Measurements from ENCODE around the gene ZNF654. TPM values are rescaled to one million over a fixed set of nuclear protein-coding genes. Genes with fewer than 3 reads are reported as not detected.

The ZNF654 gene
- total RNA-seq, 1 donor from 2014 or later, result 22.5 TPM

- intact Hi-C loops (cut with micrococcal nuclease), result loop anchor here (2.0 kb wide), 1 partner anchor 27 kb away; no protein-coding TSS in a partner anchor
Measured at GRCh38 chr3:88058306-88058580, 812 bp upstream of the ZNF654 start.

GRCh38 chr3:88059380-88060170 is 520 bp downstream of the ZNF654 start:
- intact Hi-C loops (cut with micrococcal nuclease), result loop anchor here (1.0 to 2.0 kb wide), 10 partner anchors 8 to 832 kb away; partner anchors contain the start of genes C3orf38 and CHMP2B

DNA sequence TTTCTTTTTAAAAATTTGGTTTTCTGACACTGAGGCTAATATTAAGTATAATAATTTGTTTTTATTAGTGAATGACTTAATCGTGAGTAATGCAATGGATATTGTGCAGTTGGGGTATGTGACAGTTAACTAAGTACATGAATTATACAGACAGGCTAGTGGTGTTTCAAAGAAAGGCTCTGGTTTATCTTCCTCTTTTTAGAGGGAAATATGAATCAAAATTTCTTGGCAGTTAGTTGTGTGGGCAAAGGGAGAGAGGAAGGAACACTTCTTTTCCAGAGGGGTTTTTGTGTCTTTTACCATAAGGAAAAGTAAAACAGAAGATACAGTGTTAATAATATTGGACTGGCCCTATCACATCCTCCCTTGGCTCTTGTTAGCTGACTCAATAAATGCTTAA is 2.7 kb downstream of the ZNF654 start:
- intact Hi-C loops (cut with micrococcal nuclease), result no loop called here

DNA sequence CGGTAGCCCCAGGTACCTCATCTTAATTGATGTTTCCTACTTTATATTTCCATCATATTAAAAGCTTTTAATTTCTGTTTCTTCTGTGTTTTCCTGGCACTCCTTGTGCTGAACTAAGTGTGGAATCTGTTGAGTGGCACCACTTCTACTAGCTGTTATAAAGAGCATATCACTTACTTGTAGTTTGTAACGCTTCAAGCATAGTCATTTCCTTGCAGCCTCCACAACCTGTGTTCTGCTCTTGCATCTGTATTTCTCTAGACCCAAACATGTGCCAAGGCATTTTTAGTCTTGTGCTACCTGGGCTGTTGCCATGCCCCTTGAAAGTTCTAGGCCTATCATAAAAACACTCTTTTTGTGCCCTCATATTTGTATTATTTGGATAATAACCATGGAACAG is 16.0 kb downstream of the ZNF654 start:
- intact Hi-C loops (cut with micrococcal nuclease), result no loop called here

DNA sequence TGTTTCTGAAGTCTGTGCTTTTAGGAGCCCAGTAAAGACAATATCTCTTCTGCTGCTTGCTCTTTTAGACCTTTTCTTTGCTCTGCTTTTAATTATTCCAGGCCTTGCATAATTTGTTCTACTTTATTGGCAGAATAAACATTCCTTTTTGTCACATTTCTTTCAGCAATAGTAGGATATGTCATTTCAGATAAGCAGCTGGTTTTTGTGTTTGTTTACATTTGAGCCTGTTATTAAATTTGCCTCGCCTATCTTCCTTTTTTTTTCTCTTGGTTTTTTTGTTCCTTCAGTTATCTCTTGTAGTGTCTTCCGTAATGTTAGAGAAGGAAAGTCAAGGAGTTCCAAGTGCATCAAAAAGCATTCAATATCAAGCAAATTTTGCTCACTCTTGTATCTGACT is 16.4 kb downstream of the ZNF654 start:
- intact Hi-C loops (cut with micrococcal nuclease), result no loop called here

GRCh38 chr3:88076712-88077111 is 17.7 kb downstream of the ZNF654 start:
- intact Hi-C loops (cut with micrococcal nuclease), result no loop called here

DNA sequence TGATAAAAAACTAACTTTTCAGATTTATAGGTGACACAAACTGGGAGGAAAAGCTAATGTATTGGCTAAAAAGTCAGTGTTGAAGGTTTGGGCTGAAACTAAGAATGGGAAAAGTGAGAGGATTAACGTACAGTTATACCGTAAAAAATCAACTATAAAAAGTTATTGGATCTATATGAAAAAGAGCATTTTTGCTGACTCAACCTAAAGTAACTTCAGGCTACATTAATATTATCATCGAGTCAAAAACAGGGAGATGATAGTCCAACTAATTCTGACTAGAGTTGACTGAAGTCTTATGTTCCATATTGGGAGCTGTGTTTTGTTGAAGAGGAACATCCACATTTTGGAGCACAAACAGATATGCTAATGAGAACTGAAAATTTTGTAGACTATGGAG is 19.9 kb downstream of the ZNF654 start:
- intact Hi-C loops (cut with micrococcal nuclease), result no loop called here

- intact Hi-C loops (cut with micrococcal nuclease), result no loop called here
Measured at GRCh38 chr3:88082854-88083253, 23.8 kb downstream of the ZNF654 start.

DNA sequence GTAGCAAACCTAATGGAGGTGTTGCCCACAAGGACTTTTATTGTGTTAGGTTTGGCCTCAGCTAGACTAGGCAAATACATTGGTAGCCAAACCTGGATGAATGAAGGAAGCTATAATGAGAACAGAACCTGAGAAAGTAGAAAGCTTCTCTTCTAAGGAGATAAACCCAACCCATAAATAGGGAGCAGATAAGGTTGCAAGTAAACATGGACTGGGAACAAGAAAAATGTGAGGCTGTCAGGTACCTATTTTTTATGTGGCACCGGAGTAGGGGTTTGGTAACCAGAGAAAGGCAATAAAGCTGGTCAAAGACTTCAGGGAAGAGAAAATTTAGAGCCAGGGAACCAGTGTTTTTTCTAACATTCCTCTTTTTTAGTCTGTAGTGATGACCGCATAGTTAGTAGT is 25.0 kb downstream of the ZNF654 start:
- intact Hi-C loops (cut with micrococcal nuclease), result loop anchor here (2.0 kb wide), 1 partner anchor 25 kb away; the partner anchor contains the start of genes CGGBP1 and ZNF654

DNA sequence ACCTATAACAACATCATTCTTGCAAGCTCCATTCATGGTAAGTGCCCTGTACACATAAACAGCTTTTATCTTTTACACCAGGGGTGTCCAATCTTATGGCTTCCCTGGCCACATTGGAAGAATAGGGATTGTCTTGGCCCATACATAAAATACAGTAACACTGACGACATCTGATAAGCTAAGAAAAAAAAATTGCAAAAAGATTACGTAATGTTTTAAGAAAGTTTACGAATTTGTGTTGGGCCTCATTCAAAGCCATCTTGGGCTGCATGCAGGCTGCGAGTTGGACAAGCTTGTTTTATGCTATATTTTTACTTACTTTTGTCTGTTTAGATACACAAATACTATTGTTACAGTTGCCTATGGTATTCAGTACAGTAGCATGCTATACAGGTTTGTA is 31.6 kb downstream of the ZNF654 start:
- intact Hi-C loops (cut with micrococcal nuclease), result no loop called here

- intact Hi-C loops (cut with micrococcal nuclease), result no loop called here
Measured at GRCh38 chr3:88092270-88092669, 33.2 kb downstream of the ZNF654 start.

DNA sequence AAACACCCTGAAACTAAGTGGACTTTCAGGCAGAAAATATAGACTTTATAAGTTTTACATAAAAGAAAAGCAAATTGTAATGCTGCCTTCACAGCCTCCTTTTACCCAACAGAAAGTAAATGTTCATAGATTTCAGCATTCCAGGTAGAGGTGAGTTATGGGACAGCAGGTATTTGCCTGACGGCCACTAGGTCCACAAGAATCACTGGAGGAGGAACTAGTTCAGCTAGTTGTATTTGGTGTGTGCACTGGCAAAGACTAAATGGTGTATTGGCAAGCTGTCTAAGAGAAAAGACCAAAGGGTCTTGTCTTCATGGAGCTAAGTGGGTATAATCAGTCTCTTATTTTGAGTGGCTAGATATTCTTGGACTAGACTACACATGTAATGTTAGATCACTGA is 34.2 kb downstream of the ZNF654 start:
- intact Hi-C loops (cut with micrococcal nuclease), result no loop called here

DNA sequence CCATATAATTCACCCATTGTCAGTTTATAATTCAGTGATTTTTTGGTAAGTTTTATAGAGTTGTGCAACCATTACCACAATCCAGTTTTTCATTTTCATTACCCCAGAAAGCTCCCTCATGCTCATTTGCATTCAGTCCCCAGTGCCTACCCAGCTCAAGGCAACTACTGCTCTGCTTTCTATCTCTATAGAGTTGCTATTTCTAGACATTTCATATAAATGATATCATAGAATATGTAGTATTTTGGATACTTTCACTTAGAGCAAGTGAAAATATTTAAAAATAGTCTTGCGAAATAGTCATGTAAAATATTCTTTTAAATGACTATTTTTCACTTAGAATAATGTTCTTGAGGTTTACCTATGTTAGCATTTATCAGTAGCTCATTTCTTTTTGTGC is 42.1 kb downstream of the ZNF654 start:
- intact Hi-C loops (cut with micrococcal nuclease), result no loop called here

- intact Hi-C loops (cut with micrococcal nuclease), result no loop called here
Measured at GRCh38 chr3:88105325-88105724, 46.3 kb downstream of the ZNF654 start.

GRCh38 chr3:88112289-88112688 is 53.2 kb downstream of the ZNF654 start:
- intact Hi-C loops (cut with micrococcal nuclease), result loop anchor here (5.0 to 10.0 kb wide), 2 partner anchors 467 to 815 kb away; no protein-coding TSS in a partner anchor

DNA sequence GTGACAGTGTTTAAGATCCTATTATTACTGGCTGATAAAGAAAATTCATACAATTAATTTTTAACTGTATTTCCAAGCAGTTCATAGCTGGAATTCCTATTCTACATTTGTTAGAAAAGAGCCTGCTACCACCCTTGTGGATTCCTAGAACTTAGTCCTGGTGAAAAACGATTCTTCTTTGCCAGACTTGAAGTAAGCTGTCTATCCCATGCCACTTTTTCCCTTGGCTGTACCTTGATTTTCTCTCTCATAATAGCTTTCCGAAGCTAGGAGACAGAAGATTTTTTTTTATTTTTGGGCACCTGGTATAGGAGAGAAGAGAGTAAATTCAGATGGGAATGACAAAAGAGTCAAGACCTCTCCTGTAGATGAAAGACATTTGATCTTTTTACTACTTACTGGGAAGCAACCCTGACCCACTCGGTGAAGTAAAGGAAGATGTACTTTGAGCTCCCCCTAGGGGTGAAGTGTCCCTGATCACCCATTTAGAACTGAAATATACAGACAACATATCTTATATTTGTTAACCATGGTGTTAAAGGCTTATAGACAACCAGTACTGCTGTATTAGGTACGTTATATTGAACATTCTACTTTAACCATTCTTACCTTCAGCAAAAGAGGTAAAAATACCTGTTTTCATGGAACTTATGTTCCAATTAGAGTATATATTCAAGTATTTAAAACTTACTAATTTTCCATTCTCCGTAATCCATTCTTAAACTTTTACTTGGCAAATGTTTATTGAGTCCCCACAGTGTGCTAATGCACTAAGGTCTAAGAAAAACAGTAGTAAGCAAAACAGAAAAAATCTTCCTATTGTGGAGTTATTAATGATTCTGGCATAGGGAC is 54.5 kb downstream of the ZNF654 start:
- intact Hi-C loops (cut with micrococcal nuclease), result loop anchor here (1.0 to 10.0 kb wide), 10 partner anchors 36 to 816 kb away; partner anchors contain the start of genes C3orf38, CGGBP1 and ZNF654

DNA sequence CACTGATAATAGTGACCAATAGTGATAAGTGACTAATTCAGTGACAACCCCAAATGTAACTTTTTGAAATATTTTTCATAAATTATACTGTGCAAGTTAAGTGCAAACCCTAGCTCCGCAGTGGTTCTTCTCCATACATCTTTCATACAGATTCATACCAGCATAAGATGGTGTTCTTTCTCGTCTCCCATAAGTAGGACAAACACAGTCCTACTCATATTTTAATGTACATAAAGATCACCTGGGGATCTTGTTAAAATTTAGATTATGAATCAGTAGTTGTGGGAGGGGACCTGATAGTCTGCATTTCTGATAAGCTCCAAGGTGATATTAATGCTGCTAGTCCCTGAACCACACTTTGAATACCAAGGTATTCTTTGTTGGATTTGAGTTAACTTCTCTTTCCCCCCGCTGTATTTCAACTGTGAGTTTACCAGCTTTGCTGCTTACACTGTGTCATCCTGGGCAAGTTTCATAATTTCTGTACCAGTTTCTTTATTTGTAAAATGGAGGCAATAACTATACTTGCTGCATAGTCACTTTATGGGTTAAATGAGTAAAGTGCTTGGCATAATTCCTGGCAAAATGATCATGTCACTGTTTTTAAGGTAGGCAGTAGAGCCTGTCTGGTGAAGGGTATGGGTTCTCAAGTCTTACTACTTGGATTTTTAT is 56.0 kb downstream of the ZNF654 start:
- intact Hi-C loops (cut with micrococcal nuclease), result loop anchor here (5.0 to 10.0 kb wide), 2 partner anchors 470 to 818 kb away; no protein-coding TSS in a partner anchor

DNA sequence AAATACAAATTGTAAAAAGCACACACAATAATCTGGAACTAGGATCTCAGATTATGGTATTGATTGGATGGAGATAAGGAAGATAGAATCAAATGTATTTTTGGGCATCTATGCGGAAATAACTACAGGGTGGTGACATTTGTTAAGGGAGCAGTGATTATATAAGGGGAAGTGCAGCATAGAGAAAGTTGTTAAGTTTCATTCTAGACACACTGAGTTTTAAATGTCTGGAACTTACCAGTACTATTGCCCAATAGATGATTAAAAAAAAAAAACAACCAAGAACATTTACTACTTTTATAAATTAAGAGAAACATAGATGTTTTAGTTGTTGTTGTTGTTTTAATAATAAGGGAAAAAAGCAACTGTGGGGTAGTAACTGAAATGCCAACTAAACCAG is 58.6 kb downstream of the ZNF654 start:
- intact Hi-C loops (cut with micrococcal nuclease), result loop anchor here (10.0 kb wide), 1 partner anchor 473 kb away; no protein-coding TSS in a partner anchor

GRCh38 chr3:88118603-88119002 is 59.5 kb downstream of the ZNF654 start:
- intact Hi-C loops (cut with micrococcal nuclease), result loop anchor here (10.0 kb wide), 1 partner anchor 474 kb away; no protein-coding TSS in a partner anchor

- intact Hi-C loops (cut with micrococcal nuclease), result no loop called here
Measured at GRCh38 chr3:88123526-88123925, 64.5 kb downstream of the ZNF654 start.

GRCh38 chr3:88131695-88132094 is 72.6 kb downstream of the ZNF654 start:
- intact Hi-C loops (cut with micrococcal nuclease), result no loop called here

GRCh38 chr3:88132894-88133293 is 73.8 kb downstream of the ZNF654 start:
- intact Hi-C loops (cut with micrococcal nuclease), result no loop called here
